Hepatocyte (in vitro differentiated cells): ENCODE data around the gene NSMCE1. TPM values are rescaled to one million over a fixed set of nuclear protein-coding genes. Genes with fewer than 3 reads are reported as not detected.

ENCODE experiments used
- DNase-seq: peaks from one replicate; pipeline ENCODE4 v3.0.0-alpha.2; 2016; ENCODE audit warnings: low spot score
- H2AFZ ChIP-seq: fragments of 200-600 bp; sonication (generic); 2 replicates; pipeline ENCODE4 v1.6.0; 2016; ENCODE audit warnings: antibody characterized with exemption, mild to moderate bottlenecking
- H3K27ac ChIP-seq: fragments of 200-600 bp; sonication (generic); 2 replicates; pipeline ENCODE4 v1.5.1; 2016; ENCODE audit warnings: mild to moderate bottlenecking
- H3K27me3 ChIP-seq: fragments of 200-600 bp; sonication (generic); 2 replicates; pipeline ENCODE4 v1.6.1; 2016
- H3K36me3 ChIP-seq: fragments of 200-600 bp; sonication (generic); replicated peaks from 2 replicates; pipeline ENCODE4 v1.5.1; 2016; ENCODE audit warnings: low read depth; ENCODE audit not compliant: insufficient read depth
- H3K4me1 ChIP-seq: fragments of 200-600 bp; sonication (generic); 2 replicates; pipeline ENCODE4 v1.5.1; 2016; ENCODE audit warnings: mild to moderate bottlenecking, moderate library complexity; ENCODE audit not compliant: insufficient read depth
- H3K4me2 ChIP-seq: fragments of 200-600 bp; sonication (generic); 2 replicates; pipeline ENCODE4 v1.6.0; 2016
- H3K4me3 ChIP-seq: fragments of 200-600 bp; sonication (generic); 2 replicates; pipeline ENCODE4 v1.5.1; 2016; ENCODE audit warnings: mild to moderate bottlenecking
- H3K79me2 ChIP-seq: fragments of 200-600 bp; sonication (generic); 2 replicates; pipeline ENCODE4 v1.6.0; 2017; ENCODE audit warnings: mild to moderate bottlenecking
- H3K9me2 ChIP-seq: fragments of 200-600 bp; sonication (generic); replicated peaks from 2 replicates; pipeline ENCODE4 v1.6.0; 2017; ENCODE audit warnings: mild to moderate bottlenecking; ENCODE audit not compliant: insufficient read depth
- H3K9me3 ChIP-seq: fragments of 200-600 bp; sonication (generic); 2 replicates; pipeline ENCODE4 v1.5.1; 2016; ENCODE audit warnings: low read depth, mild to moderate bottlenecking
- H4K20me1 ChIP-seq: fragments of 200-600 bp; sonication (generic); 2 replicates; pipeline ENCODE4 v1.6.0; 2016; ENCODE audit warnings: mild to moderate bottlenecking; ENCODE audit not compliant: insufficient read depth, poor library complexity, severe bottlenecking
- EZH2 ChIP-seq: fragments of 200-600 bp; sonication (generic); IDR thresholded peaks from 2 replicates; pipeline ENCODE4 v1.6.1; 2016; ENCODE audit warnings: antibody characterized with exemption, mild to moderate bottlenecking, borderline replicate concordance
- EZH2phosphoT487 ChIP-seq: fragments of 200-600 bp; sonication (generic); IDR thresholded peaks from one replicate; pipeline ENCODE4 v1.6.1; 2018; ENCODE audit warnings: antibody characterized with exemption, mild to moderate bottlenecking, low read depth, moderate library complexity; ENCODE audit not compliant: unreplicated experiment, severe bottlenecking
- WGBS: methylation state at CpG from one replicate; pipeline ENCODE4 v1.1.6; 2016; ENCODE audit warnings: low lambda C conversion rate; ENCODE audit errors: missing lambda C conversion rate; 5-methylcytosine and 5-hydroxymethylcytosine counted together
- polyA plus RNA-seq: library from polyadenylated mRNA; unstranded; fragments of >200 nt; fragmentation: Nextera tagmentation; extraction: Ambion mirVana; gene quantifications from 2 replicates; pipeline ENCODE4 v1.2.1, GENCODE V29; 2016
- total RNA-seq: library from RNA; depleted of rRNA; stranded (reverse); fragments of >200 nt; gene quantifications from 2 replicates; pipeline ENCODE4 v1.2.3, GENCODE V29; 2014
- TF ChIP-seq, protein P1 (sequence below): fragments of 200-600 bp; sonication (generic); IDR thresholded peaks from 2 replicates; pipeline ENCODE4 v1.5.1; 2016; ENCODE audit warnings: antibody characterized with exemption, mild to moderate bottlenecking; ENCODE audit not compliant: poor library complexity

The NSMCE1 gene
- total and polyA plus RNA-seq, 2 experiments from 2014 or later = 35.0 to 58.2 TPM

- H3K79me2 ChIP-seq = no peaks in the 10 kb centered on the region
- no peaks in the 10 kb centered on the region for H3K36me3 ChIP-seq
- WGBS = 97% methylated on average over 5 of the region's 5 CpGs
- TF ChIP-seq EZH2 = no peak
- TF ChIP-seq EZH2phosphoT487 = no peak
- TF ChIP-seq, protein P1, sequence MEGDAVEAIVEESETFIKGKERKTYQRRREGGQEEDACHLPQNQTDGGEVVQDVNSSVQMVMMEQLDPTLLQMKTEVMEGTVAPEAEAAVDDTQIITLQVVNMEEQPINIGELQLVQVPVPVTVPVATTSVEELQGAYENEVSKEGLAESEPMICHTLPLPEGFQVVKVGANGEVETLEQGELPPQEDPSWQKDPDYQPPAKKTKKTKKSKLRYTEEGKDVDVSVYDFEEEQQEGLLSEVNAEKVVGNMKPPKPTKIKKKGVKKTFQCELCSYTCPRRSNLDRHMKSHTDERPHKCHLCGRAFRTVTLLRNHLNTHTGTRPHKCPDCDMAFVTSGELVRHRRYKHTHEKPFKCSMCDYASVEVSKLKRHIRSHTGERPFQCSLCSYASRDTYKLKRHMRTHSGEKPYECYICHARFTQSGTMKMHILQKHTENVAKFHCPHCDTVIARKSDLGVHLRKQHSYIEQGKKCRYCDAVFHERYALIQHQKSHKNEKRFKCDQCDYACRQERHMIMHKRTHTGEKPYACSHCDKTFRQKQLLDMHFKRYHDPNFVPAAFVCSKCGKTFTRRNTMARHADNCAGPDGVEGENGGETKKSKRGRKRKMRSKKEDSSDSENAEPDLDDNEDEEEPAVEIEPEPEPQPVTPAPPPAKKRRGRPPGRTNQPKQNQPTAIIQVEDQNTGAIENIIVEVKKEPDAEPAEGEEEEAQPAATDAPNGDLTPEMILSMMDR = no peak
- no peak for DNase-seq
- no peak overlapping the region for H2AFZ ChIP-seq
- no peak overlapping the region for H3K4me3 ChIP-seq
- no peak overlapping the region for H3K4me2 ChIP-seq
- H3K27me3 ChIP-seq = no peaks in the 10 kb centered on the region
- H4K20me1 ChIP-seq = no peaks in the 10 kb centered on the region
- no peaks in the 10 kb centered on the region for H3K9me2 ChIP-seq
- peaks cover 14% of the 10 kb centered on the region for H3K4me1 ChIP-seq
- no peak overlapping the region for H3K27ac ChIP-seq
- H3K9me3 ChIP-seq = no peaks in the 10 kb centered on the region
Measured at GRCh38 chr16:27239026-27239425, 29.5 kb downstream of the NSMCE1 start.

- no peaks in the 10 kb centered on the region for H3K27me3 ChIP-seq
- TF ChIP-seq EZH2 = no peak
- TF ChIP-seq, protein P1 = no peak
- TF ChIP-seq EZH2phosphoT487 = no peak
- H3K79me2 ChIP-seq = no peaks in the 10 kb centered on the region
- DNase-seq = no peak
- no peaks in the 10 kb centered on the region for H3K9me3 ChIP-seq
- H3K4me1 ChIP-seq = peaks cover 14% of the 10 kb centered on the region
- H3K4me3 ChIP-seq = no peak overlapping the region
- H3K4me2 ChIP-seq = no peak overlapping the region
- 93% methylated on average over 2 of the region's 2 CpGs for WGBS
- H3K9me2 ChIP-seq = no peaks in the 10 kb centered on the region
- no peak overlapping the region for H3K27ac ChIP-seq
- H4K20me1 ChIP-seq = no peaks in the 10 kb centered on the region
- H2AFZ ChIP-seq = no peak overlapping the region
- H3K36me3 ChIP-seq = no peaks in the 10 kb centered on the region
Measured at GRCh38 chr16:27238591-27238990, 30.0 kb downstream of the NSMCE1 start.

- Histone ChIP-seq H3K27me3 (no peaks in the 10 kb centered on the region), H3K79me2 (no peaks in the 10 kb centered on the region), H3K4me1 (peaks cover 10% of the 10 kb centered on the region), H3K4me2 (no peak overlapping the region), H3K4me3 (no peak overlapping the region), H3K9me2 (no peaks in the 10 kb centered on the region), H3K27ac (no peak overlapping the region), H4K20me1 (no peaks in the 10 kb centered on the region), H3K9me3 (no peaks in the 10 kb centered on the region), H2AFZ (no peak overlapping the region), H3K36me3 (no peaks in the 10 kb centered on the region)
- WGBS = 82% methylated on average over 16 of the region's 16 CpGs
- DNase-seq = peak; percentile 22
- no peak for TF ChIP-seq EZH2phosphoT487
- TF ChIP-seq, protein P1 = no peak
- no peak for TF ChIP-seq EZH2
Measured at GRCh38 chr16:27238016-27238587, 30.5 kb downstream of the NSMCE1 start.
